Activated effector memory CD4-positive, alpha-beta T cell treated with Interleukin-2 at 50 U/mL for 16 hours (primary cell): ENCODE data around the gene ZFAND2B.

Experiments
- DNase-seq: peaks from one replicate; pipeline ENCODE4 v3.0.0-alpha.2; 2020

ZFAND2B gene

DNA sequence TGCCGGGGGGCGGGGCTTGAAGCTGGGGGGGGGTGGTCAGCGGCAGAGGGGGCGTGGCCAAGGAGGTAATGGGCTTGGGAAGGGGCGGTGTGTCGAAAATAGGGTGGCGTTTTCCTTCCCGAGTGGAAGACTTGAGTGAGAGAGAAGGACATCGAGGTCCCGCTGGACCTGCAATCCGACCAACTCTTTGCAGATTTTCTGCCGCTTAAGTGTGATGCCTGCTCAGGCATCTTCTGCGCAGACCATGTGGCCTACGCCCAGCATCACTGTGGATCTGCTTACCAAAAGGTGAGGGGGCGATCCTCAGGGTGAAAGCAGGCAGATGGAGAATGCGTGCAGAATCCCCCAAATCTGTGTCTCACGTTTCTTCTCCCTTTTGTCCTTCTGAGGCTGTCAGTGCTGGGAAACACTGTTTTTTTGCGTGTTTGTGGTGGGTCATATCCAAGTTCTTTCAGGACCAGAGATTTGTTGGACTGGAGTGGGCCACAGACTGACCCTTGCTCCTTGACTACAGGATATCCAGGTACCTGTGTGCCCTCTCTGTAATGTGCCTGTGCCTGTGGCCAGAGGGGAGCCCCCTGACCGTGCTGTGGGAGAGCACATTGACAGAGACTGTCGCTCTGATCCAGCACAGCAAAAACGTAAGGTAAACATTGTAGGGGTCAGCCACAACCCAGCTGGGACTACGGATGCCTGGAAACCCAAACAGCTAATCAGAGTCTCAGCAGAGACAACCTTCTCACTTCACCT, 727 bp downstream of the ZFAND2B start:
- DNase-seq = no peak

DNA sequence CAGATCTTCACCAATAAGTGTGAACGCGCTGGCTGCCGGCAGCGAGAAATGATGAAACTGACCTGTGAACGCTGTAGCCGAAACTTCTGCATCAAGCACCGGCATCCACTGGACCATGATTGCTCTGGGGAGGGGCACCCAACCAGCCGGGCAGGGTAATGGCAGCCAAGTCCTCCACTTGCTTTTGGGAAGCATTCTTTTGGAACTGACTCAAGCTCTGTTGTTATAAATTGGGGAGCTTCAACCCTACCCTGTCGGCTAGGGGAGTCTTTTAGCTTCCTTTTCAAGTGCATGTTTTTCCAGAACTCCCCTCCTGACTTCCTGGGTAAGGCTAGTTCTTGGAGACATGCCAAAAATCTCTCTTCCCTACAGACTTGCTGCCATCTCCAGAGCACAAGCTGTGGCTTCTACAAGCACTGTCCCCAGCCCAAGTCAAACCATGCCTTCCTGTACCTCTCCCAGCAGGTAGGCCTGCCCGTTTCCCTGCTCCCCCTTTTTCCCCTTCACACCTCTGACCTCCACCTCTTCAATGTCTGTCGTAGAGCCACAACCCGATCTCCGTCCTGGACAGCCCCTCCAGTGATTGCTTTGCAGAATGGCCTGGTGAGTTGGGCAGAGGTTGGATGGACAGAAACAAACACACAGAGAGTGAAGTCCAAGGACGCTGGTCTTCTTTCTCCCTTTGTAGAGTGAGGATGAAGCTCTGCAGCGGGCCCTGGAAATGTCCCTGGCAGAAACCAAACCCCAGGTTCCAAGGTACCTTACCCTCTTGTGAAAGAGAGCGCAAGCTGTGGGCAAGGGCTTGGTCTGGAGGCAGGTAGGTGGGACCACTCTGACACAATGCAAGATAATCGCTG, 1.5 kb downstream of the ZFAND2B start:
- no peak for DNase-seq

DNA sequence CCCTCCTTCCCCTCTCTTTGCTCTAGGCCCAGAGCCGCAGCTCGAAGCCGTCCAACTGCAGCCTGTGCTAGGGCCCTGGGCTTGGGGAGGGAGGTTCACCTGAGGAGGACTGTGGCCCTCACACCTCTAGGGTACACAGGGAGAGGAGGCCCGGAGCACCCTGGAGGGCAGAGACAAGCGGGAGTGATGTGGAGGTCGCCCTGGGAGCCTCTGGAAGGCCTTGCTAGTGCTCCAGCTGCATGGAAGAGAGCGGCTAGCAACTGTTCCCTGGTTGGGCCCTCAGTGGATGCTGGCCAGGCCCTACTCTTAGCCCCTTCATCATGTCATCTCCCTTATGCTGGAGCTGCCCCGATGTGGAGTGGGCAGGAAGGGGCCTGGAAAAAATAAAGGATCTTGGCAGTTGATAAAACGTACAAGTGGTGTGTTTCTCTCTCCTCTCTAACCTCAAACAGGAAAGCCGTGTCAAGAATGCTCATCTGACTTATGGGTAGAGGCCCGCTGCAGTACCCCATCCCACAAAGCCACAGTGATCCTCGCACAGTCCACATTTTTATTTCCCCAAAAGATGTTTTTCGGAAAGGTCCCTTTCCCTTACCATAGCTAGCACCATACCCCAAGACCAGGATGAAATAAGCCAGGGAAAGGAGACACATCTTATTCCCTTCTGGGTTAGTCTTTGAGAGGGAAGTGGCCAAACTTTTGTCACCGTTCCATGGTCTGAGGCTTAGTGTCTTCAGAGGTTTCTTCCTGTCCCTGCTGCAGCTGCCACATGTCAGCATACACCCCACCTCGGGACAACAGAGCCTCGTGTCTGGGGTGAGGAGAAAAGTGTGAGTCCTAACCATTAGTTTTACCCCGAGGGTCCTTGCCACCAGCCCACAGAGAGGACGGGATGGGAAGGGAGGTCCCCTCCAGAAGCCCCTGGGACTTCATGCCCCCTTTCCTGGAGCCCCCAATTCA, 2.9 kb downstream of the ZFAND2B start:
- DNase-seq = no peak

DNA sequence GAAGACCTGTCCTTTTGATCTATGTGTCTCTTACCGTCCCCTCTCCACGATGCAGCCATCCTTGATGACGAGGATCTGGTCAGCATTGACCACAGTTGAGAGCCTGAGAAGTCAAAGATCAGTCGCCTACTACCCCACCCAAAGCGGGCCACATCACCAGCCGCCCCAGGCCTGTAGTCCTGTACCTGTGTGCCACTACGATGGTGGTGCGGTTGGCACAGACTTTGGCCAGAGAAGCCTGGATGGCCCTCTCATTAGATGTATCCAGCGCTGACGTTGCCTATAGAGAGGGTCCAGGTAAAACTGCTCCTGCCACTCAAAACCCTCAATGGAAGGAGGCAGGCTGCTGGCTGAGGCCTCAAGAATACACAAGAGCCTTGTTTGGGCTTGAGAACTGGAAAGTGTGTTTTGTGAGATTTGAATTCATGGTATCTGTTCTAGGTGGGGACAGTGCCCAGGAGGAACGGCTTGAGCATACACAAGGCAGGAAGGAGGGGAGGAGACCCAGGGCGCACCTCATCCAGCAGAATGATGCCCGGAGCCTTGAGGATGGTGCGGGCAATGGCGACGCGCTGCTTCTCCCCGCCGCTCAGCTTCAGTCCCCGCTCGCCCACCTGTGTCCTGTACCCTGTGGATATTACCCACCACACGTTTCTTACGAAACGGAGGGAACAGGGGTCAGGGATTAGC, 3.8 kb downstream of the ZFAND2B start:
- DNase-seq = no peak

DNA sequence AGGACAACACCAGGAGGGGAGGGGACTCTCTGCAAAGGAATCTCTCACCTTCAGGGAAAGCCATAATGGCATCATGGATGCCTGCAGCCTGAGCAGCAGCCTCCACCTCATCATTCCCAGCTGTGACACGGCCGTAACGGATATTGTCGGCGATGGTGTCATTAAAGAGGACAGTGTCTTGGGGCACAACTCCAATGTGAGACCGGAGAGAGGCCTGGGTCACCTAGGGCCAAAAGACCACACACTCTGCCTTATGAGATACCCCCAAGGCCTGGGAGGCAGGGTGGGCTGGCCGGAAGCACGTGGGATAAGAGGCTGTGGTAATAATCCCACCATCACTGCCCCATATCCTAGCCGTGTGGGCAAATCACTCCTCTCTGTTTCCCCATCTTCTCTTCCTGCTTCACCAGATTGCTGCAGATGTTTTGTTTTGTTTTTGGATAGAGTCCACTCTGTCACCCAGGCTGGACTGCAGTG, 4.3 kb downstream of the ZFAND2B start:
- DNase-seq = no peak

DNA sequence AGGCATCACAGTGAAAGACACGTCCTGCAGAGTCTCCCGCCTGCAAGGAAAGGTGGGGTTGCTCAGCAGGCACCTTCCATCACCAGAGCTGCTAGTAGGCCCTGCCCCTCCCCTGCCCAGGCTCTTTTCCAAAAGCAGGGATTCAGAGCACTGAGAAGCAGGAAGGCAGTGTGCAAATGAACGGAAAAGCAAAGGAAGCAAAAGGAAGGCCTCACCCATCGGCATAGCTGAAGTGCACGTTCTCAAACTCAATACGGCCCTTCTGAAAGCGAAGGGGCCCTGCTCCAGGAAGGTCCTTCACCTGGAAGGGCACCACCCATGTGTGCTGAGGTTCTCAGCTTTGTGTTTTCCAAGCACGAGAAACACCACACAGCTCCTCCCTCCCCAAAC, 6.4 kb downstream of the ZFAND2B start:
- DNase-seq = no peak

DNA sequence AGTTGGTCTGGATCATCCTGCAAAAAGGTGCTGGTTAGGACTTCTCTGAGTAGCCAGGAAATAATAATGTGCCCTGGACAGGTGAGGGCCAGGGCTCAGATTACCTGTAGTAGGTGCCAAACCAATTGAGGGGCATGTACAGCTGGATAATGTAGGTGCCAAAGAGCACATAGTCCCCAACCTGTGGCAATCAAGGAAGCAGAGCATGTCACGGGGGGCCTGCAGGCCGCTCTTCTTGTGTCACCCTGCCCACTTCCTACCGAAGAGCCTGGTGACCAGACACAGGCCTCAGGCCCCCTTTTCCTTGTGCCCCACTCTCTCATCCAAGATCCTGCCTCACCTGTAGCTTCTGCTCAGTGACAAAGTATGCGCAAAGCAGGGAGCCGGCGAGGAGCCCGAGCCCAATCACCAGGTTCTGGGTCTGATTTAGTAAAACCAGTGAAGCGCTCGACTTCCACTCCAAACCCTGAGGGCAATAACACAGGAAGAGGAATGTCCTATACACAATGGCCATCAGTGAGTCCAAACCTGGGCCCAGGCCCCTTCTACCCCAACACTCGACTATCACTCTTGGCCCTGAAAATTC, 7.0 kb downstream of the ZFAND2B start:
- no peak for DNase-seq

DNA sequence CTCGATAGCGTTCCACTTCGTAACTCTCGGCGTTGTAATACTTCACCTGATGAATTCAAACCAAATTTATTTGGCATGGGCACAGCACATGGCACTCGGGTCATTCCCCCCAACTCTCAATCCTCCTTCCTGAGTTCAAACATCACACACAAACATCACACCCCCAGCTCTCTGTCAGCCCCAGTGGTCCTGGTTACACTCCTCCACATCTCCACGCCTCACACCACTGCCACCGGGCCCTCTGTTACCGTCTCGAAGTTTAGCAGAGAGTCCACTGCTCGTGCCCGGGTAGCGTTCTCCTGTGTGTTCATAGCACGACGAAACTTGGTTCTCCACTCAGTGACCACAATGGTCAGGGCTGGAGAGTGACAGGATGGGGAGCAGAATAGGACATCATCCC, 7.6 kb downstream of the ZFAND2B start:
- no peak for DNase-seq

DNA sequence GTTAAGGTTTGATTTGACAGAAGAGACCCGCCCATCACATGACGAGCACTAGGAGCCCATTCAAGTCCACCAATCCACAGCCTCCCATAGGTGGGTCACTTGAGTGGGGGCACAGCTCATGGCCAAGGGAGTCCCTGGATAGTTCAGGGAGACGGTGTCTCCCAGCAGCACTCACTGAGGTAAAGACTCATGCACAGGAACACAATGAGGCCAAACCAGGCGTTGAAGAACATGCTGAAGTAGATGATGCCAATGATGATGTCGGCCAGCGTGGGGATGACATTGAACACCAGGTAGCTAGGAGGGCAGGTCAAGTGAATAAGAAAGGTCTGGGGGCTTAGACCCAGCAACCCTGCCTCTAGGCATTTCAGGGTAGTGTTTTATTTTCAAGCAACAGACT, 8.2 kb downstream of the ZFAND2B start:
- DNase-seq = no peak

DNA sequence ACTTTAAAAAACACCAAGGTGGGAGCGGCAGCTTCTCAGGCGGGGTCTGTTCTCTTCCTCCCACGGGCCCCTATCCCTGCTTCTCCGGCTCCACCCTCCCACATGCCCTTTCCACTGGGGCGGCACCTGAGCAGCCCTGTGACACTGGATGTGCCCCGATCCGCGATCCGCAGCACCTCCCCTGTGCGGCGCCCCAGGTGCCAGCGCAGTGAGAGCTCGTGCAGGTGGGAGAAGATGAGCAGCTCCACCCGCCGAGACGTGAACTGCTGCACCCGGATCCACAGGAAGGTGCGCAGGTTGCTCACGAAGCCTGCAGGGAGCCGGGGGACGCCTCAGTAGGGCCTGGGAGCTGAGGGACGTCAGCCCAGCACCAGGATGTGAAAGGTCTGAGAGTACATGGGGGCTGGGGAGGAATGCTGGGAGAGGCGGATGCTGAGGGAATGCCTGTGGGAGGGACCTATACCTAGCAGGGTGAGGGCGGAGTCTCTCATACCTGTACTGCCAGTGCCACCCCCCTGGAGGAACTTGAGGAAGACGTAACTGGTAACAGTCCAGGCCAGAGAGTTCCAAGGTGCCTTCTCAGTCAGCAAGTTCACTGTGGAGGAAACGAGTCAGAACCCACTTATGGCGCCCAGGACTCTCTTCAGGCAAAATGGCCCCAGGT, 9.4 kb downstream of the ZFAND2B start:
- no peak for DNase-seq

DNA sequence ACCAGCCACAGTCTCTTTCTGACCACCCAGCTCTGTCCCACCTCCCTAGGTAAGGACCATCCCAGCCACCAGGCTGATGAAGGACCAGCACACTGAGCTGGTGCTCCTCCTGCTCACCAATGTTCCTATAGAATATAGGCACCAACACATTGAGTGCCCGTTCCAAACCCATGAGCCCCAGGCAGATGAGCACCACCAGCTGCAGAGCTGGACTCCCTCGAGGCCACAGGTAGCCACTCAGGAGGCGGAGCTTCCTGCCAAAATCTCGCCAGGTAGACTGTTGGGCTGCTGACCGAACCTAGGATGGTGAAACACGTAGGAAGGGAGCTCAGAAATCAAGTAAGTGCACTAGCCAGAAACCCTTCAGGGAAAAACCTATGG, 9.9 kb downstream of the ZFAND2B start:
- no peak for DNase-seq

DNA sequence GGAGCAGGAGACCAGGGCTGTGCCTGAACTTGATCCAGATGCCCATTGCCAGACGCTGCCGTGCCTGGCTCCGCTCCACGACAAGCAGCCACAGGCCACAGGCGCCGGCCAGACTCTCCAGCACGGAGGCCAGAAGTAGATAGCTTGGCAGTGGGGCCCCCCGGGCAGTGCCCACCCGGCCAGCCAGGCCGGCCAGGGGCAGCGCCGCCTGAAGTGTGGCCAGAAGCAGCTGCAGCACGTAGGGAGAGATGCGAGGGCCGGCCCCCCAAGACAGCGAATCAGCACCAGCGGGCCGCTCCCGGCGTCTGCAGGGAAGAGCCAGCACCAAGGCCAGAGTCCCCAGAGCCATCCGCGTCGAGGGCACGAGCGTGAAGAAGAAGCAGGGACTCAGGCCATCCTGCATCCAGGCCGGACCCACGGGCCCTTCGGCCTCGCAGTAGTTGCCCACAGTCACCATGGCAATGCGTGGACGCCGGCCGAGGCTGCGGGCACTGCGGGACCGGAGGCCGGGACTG, 11.7 kb downstream of the ZFAND2B start:
- peak; percentile 8 for DNase-seq

DNA sequence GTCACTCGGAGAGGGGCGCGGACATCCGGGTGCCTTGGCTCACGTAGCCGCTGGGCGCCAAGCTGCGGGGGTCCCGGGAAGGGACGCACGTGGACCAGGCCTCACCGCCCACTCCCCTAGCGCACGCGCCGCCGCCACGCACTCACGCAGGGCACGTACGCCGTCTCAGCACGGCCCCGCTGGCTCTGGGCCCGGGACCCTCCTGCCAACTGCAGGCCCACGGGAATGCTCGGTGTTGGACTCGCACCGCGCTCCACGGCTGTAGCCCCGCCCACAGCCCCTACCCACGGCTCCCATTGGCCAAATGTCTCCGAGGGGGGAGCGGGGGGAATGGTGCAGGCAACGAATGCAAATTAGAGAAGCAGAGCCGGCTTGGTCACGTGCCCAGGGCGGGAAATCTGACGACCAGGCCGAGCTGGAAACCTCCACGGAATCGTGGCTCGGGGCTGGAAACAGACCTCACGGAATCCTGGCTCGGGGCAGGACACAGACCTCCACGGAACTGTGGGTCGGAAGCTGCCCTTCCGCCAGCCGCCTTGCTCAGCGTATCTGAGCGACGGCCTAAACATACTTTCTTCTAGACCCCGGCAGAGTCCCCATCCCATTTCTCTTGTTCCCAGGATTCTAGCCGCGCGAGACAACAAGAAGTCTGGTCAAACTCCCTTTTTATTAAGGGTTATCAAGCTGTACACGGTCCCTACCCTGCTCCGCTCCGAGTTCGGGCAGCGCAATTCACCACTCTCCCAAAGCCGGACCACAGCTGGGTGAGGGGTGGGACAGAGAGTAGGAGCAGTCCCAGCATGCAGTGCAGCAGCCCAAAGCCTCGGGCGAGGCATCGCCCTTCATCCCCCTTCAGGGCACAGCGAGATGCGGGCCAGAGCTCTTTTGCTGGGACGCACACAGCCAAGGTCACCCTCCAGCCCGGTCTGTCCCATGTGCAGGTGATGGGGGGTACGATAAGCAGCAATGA, 12.4 kb downstream of the ZFAND2B start, which contains the start of gene ABCB6:
ABCB6 (minus strand) TSS at position 227 of the 970 bp plus-strand sequence. CDS start 285 bp downstream, outside the sequence.
- peak; percentile 74 for DNase-seq

DNA sequence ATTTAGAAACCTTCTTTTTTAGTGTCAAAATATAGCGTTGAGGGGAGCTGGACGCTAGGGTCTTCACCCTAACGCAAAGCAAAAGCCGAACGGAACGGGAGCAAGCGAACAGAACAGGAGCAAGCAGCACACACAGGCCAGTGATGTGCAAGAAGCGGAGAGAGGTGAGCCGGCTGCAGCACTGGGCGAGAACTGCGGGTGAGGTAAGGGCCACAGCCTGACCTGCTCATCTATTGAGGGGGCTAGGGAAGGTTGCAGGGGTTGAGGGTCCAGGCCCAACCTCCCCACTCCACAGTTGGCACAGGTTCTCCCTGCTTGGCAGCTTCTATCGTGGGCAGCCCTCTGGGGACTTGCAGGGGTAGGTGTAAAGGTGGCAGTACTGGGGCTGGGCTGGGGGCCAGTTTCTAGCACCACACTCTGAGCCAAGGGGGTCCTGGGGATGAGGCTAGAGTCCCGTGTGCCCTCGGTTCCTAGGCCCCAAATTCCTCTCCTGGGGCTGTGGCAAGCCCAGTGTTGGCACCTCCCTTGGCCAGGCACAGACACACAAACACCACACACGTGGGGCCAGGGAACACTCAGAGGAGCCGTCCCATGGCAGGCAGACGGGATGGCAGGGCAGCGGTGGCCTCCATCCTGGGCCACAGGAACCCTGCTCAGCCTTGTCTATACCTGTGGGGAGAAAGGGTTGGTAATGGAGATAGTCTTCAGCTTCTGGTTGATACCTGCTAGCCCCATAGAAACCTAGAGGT, 13.4 kb downstream of the ZFAND2B start:
- no peak for DNase-seq

DNA sequence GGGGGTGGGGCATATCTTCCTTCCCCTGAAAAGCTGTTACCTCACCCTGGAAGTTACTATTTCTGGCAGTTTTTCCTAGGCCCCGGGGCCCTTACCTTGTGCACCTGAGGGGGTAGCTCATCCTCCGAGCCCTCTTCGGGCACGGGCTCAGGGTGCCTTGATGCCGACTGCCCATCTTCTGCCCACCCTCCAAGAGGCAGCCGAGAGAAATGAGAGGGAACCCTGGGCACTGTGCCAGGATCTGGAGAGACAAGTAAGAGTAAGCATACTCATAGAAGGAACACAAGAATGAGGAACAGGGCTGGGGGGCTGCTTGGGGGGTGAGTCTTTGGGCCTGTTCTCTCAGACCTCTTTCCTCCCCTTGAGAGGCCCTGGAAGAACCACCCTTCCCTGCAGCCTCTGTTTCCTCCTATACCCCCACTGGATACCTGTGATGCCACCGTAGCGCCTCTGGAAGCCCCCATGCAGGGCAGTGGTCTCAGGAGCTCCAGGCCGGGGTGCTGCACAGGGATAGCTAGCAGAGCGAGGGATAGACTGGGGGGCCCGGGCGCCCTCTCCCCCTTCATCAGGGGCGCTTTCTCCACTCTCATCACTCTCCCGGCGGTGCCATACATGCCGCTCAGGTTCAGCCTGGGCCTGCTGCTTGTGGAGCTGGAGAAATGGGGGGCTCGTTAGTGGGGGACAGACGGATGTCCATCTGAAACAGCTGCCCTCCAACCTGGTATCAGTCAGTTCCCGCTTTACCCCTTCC, 14.2 kb downstream of the ZFAND2B start:
- no peak for DNase-seq

DNA sequence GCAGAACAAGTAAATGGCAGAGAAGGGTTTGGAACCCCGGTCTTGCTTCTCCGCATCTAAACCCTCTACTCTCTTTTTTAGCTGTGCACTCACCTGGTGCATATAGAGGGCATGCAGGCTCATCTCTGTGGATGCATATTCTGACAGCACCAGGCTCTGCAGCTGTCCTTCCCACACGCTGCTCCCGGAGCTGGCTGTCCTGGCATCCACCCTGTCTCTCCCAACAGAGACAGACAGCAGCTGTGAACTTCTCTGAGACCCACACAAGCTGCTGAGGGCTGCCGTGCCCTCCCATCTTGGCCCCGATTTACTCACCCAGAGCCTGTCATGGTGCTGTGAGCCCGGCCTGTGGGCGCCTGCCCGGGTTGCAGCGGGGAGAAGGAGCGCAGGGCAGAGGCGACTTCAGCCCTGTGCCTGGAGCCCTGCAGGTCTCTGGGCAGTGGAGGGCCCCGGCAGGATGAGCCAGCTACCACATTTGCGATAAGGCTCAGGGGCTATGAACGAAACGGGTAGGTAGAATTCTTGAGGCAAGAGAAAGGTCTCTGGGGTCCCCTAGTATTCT, 15.5 kb downstream of the ZFAND2B start:
- no peak for DNase-seq

DNA sequence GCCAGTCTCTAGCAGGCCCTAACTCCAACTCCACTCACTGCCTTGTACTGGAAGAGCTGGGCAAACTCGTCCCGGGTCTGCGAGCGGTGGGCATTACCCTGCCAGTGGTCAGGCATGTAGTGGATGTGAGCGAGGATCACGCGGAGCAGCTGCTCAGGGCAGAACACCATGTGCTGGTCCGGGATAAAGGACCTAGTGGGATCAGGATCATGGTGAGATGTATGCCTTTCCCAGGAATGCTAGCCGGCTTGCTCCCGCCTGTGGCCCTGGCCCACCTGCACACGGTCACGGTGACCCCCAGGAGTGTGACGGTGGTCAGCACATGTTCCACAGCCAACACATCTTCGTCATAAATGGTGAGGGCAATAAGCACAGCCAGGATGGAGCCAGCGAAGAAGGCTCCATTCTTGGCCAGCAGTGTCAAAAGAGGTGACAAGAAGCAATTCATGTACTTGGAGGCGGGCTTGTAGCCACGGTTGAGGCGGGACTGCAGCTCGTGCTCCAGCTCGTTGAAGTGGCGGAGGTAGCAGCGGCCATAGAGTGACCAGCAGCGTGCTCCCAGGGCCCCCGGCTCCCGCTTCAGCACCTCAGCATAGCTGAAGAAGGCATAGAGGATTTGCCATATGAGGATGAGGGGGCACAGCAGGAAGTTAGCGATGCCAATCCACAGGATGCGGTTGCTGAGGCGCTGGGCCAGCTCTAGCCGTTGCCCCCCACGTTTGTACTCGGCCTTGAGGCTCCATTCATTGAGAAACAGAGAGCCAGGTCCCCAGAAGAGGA, 17.4 kb downstream of the ZFAND2B start:
- DNase-seq = no peak
